OCI-LY3 (cell line): ENCODE data around the gene MS4A4E.

Experiments
- H2AFZ ChIP-seq: fragments of 200-600, 300-600 bp; shearing (Covaris generic); 2 replicates; pipeline ENCODE4 v1.6.0; 2014; ENCODE audit warnings: antibody characterized with exemption, low read depth, low read length
- H3K27ac ChIP-seq: fragments of 200-600, 300-600 bp; sonication (generic); 2 replicates; pipeline ENCODE4 v1.5.1; 2014; ENCODE audit warnings: mild to moderate bottlenecking, low read length, moderate library complexity, mixed read lengths
- H3K27me3 ChIP-seq: fragments of 200-600, 300-600 bp; sonication (generic); 2 replicates; pipeline ENCODE4 v1.6.1; 2014; ENCODE audit warnings: low read depth, low read length, mixed read lengths
- H3K36me3 ChIP-seq: fragments of 200-600, 300-600 bp; sonication (generic); replicated peaks from 2 replicates; pipeline ENCODE3; 2014; ENCODE audit warnings: low read depth, low read length, mixed read lengths
- H3K4me1 ChIP-seq: fragments of 300-600, 200-600 bp; sonication (generic); 2 replicates; pipeline ENCODE4 v1.6.1; 2014; ENCODE audit warnings: low read length, mixed read lengths
- H3K4me2 ChIP-seq: fragments of 200-600, 300-600 bp; sonication (generic); 2 replicates; pipeline ENCODE4 v1.6.1; 2014; ENCODE audit warnings: low read length, mixed read lengths
- H3K4me3 ChIP-seq: fragments of 300-600, 200-600 bp; sonication (generic); 2 replicates; pipeline ENCODE4 v1.5.1; 2014; ENCODE audit warnings: antibody characterized with exemption, mild to moderate bottlenecking, low read length, moderate library complexity
- H3K79me2 ChIP-seq: fragments of 300-600, 200-600 bp; shearing (Covaris generic); 2 replicates; pipeline ENCODE4 v1.6.1; 2014; ENCODE audit warnings: mild to moderate bottlenecking, low read length, mixed read lengths
- H3K9ac ChIP-seq: fragments of 300-600, 200-600 bp; shearing (Covaris generic); 2 replicates; pipeline ENCODE4 v1.6.0; 2014; ENCODE audit warnings: mild to moderate bottlenecking, low read length, moderate library complexity
- H3K9me3 ChIP-seq: fragments of 200-600, 300-600 bp; shearing (Covaris generic); 2 replicates; pipeline ENCODE4 v1.6.1; 2014; ENCODE audit warnings: low read length, mixed read lengths; ENCODE audit not compliant: insufficient read depth
- H4K20me1 ChIP-seq: fragments of 200-600, 300-600 bp; sonication (generic); 2 replicates; pipeline ENCODE4 v1.6.1; 2016; ENCODE audit warnings: low read length, mixed read lengths; ENCODE audit not compliant: insufficient read depth
- CTCF ChIP-seq: fragments of 200-600, 300-600 bp; sonication (generic); IDR thresholded peaks from 2 replicates; pipeline ENCODE4 v1.5.1; 2014; ENCODE audit warnings: antibody characterized with exemption, low read length, low read depth
- EZH2phosphoT487 ChIP-seq: fragments of 200-600 bp; shearing (Covaris generic); IDR thresholded peaks from 2 replicates; pipeline ENCODE4 v1.6.1; 2018; ENCODE audit warnings: antibody characterized with exemption, mixed run types, low read depth

The MS4A4E gene

DNA sequence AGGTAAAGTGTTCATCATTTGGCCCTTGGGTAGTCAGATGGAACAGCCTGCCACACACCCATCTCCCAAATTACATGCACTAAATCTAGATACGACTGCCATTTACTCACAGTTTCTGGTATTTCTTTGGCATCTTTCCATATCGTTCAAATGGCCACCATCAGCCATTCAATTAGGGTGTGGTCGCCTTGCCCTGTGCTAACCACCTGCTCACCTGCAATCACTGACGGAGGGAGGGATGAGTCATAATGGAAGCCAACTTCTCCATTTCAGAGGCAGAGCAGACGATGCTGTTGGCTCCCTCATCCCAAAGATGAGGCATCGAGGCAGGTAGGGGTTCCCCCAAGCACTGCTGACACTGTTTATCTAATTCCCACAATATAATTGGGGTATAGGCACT lies 74.6 kb downstream of the MS4A4E start:
- no peaks in the 10 kb centered on the region for H3K27me3 ChIP-seq
- no peak overlapping the region for H3K9ac ChIP-seq
- H3K9me3 ChIP-seq = peaks cover 38% of the 10 kb centered on the region
- TF ChIP-seq EZH2phosphoT487 (no peak), CTCF (no peak)
- H3K27ac ChIP-seq = no peak overlapping the region
- peaks cover 15% of the 10 kb centered on the region for H3K36me3 ChIP-seq
- H3K4me3 ChIP-seq = no peak overlapping the region
- no peaks in the 10 kb centered on the region for H4K20me1 ChIP-seq
- H3K4me1 ChIP-seq = peaks cover 6% of the 10 kb centered on the region; the same call in 1 of the 2 replicates
- H3K4me2 ChIP-seq = no peak overlapping the region
- no peaks in the 10 kb centered on the region for H3K79me2 ChIP-seq
- H2AFZ ChIP-seq = no peak overlapping the region

GRCh38 chr11:60165951-60166350 lies 77.0 kb downstream of the MS4A4E start:
- Histone ChIP-seq H3K4me2 (no peak overlapping the region), H3K9me3 (peaks cover 30% of the 10 kb centered on the region), H4K20me1 (no peaks in the 10 kb centered on the region), H3K4me3 (no peak overlapping the region), H3K27me3 (no peaks in the 10 kb centered on the region), H3K79me2 (no peaks in the 10 kb centered on the region), H3K36me3 (peaks cover 15% of the 10 kb centered on the region), H3K4me1 (peaks cover 6% of the 10 kb centered on the region; the same call in 1 of the 2 replicates), H3K27ac (no peak overlapping the region), H2AFZ (no peak overlapping the region), H3K9ac (no peak overlapping the region)
- TF ChIP-seq EZH2phosphoT487 (no peak), CTCF (no peak)

DNA sequence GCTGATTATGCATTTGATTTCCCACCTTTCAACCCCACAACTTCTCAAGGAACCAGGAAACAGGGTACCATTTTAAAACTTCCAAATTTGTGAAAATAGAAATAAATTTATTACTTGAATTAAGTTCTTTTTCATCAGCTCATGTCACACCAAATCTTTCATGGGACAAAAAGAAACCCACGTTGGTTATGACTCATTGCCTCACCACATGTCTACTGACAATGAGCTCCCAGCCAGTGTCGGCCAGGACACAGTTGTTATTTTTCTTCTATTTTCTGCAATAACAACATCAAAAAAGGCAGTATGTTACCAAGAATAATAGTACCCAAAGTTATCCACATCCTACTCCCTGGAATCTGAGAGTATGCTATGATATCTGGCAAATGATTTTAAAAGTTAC lies 77.4 kb downstream of the MS4A4E start:
- no peaks in the 10 kb centered on the region for H3K27me3 ChIP-seq
- no peak overlapping the region for H3K9ac ChIP-seq
- H3K4me2 ChIP-seq = no peak overlapping the region
- no peaks in the 10 kb centered on the region for H3K79me2 ChIP-seq
- H3K36me3 ChIP-seq = peaks cover 15% of the 10 kb centered on the region
- H3K4me3 ChIP-seq = no peak overlapping the region
- peaks cover 30% of the 10 kb centered on the region for H3K9me3 ChIP-seq
- H4K20me1 ChIP-seq = no peaks in the 10 kb centered on the region
- no peak for TF ChIP-seq EZH2phosphoT487
- TF ChIP-seq CTCF = no peak
- H3K27ac ChIP-seq = no peak overlapping the region
- H3K4me1 ChIP-seq = peaks cover 6% of the 10 kb centered on the region; the same call in 1 of the 2 replicates
- H2AFZ ChIP-seq = no peak overlapping the region

GRCh38 chr11:60164550-60165075 lies 78.3 kb downstream of the MS4A4E start:
- H3K4me1 ChIP-seq = peaks cover 6% of the 10 kb centered on the region; the same call in 1 of the 2 replicates
- TF ChIP-seq CTCF = no peak
- no peak for TF ChIP-seq EZH2phosphoT487
- H3K9ac ChIP-seq = no peak overlapping the region
- H2AFZ ChIP-seq = no peak overlapping the region
- no peaks in the 10 kb centered on the region for H3K79me2 ChIP-seq
- peaks cover 9% of the 10 kb centered on the region; the same call in 1 of the 2 replicates for H3K27me3 ChIP-seq
- peaks cover 23% of the 10 kb centered on the region for H3K9me3 ChIP-seq
- no peak overlapping the region for H3K27ac ChIP-seq
- peaks cover 15% of the 10 kb centered on the region for H3K36me3 ChIP-seq
- no peak overlapping the region for H3K4me3 ChIP-seq
- no peak overlapping the region for H3K4me2 ChIP-seq
- no peaks in the 10 kb centered on the region for H4K20me1 ChIP-seq
